Umbilical cord (tissue), 2 donors: ENCODE measurements around the gene UAP1L1. TPM values are rescaled to one million over a fixed set of nuclear protein-coding genes. Genes with fewer than 3 reads are reported as not detected.

Source experiments
- DNase-seq: peaks from one replicate; pipeline ENCODE4 v3.0.0-alpha.2; 2015; ENCODE audit warnings: low spot score
- total RNA-seq: library from RNA; depleted of rRNA; stranded (reverse); fragments of >200 nt; gene quantifications from one replicate; pipeline ENCODE4 v1.2.3, GENCODE V29; 2014; ENCODE audit warnings: low replicate concordance; ENCODE audit not compliant: insufficient read depth

Gene UAP1L1
- total RNA-seq, 1 donor from 2014 or later, result 8.2 TPM

- DNase-seq, result no peak
Measured at GRCh38 chr9:137041124-137041523, 36.2 kb upstream of the UAP1L1 start.

GRCh38 chr9:137042751-137043727 is 34.3 kb upstream of the UAP1L1 start:
- no peak for DNase-seq

GRCh38 chr9:137044037-137044436 is 33.3 kb upstream of the UAP1L1 start:
- DNase-seq, result no peak

- no peak for DNase-seq
Measured at GRCh38 chr9:137044502-137045177, 32.7 kb upstream of the UAP1L1 start.

DNA sequence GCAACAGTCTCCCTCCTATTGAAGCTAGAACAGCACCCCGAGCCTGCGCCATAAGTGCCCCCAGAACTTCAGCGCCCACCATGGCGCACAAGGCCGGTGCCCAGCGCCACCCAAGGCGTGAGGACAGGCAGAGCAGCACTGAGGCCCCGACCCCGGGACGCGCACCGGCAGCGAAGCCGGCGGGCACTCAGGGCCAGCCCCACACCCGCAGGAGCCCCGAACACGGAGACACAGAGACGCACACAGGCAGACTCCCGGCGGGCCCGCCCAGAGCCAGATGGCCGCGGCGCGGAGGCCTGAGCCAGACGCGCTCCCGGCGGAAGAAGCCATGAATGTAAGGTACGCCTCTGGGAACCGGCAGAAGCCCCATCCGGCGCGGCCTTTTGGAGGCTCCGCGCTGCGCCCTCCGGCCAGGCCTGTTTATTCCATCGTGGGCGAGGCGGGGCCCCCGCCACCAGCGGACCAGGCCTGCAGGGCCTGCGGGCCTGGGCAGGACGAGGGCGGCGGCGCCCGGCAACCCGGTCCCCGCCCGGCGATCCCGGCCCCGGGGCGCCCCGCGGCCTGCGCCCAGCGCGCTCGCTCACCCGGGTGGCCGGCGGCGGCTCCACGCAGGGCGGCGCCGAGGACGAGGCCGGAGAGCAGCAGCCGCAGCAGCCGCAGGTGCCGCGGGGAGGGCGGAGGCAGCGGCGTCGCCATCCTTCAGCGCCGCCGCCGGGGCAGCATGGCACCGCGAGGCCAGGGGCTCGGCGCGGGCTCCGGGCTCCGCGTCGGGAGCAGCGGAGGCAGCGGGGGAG is 31.8 kb upstream of the UAP1L1 start:
- no peak for DNase-seq

- peak; percentile 76 for DNase-seq
Measured at GRCh38 chr9:137046088-137046787, 31.1 kb upstream of the UAP1L1 start, which contains the start of gene NPDC1. Gene NPDC1, minus strand, starts transcription at chr9:137046177. Its CDS starts 188 bp downstream, at chr9:137045989.

- no peak for DNase-seq
Measured at GRCh38 chr9:137048655-137049543, 28.4 kb upstream of the UAP1L1 start.

GRCh38 chr9:137049544-137050449 is 27.5 kb upstream of the UAP1L1 start:
- DNase-seq, result no peak

- no peak for DNase-seq
Measured at GRCh38 chr9:137050570-137050969, 26.7 kb upstream of the UAP1L1 start.

DNA sequence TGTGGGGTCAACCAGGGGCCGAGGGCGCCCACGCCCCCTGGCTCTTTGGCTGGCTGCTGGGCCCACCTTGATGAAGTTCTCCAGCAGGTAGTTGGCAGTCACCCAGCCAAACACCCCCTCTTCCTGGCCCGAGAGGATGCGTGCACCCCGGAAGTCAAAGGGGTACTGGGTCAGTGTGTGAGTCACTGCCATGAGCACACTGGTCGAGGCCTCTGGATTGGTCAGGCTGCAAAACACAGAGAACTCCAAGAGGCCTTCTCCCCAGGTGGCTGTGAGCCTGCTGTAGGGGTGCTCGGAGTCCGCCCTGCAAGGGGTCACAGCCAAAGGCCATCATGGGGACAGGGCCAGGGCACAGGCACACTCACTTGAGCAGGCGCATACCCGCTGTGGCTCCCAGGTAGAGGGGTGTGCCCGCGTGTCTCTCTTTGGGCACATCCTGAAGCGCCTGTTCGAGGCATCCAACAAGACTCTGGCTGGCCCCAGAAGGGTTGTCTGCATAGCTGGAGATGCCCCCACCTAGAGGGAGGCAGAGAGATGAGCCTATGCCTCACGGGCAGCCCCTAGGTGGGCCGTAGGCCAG is 26.1 kb upstream of the UAP1L1 start:
- no peak for DNase-seq

DNA sequence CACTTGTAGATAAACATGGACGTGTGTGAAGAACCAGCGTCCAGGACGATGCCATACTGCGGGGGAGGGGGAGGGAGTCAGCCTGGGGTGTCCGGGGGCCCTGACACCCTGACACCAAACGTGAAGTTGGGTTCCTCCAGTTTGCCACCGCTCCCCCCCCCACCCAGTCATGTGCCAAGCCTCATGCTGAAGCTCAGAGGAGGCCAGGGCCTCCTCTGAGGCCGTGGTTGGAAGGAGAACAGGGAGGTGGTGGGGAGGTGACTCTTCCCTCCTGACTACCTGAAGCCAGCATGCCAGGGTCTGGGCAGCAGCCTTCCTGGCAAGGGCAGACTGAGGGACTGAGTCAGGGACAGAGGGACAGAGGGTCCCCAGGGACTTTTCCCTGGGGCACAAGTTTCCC is 25.0 kb upstream of the UAP1L1 start:
- no peak for DNase-seq

- no peak for DNase-seq
Measured at GRCh38 chr9:137052998-137053943, 24.0 kb upstream of the UAP1L1 start.

- DNase-seq, result no peak
Measured at GRCh38 chr9:137053944-137054931, 23.1 kb upstream of the UAP1L1 start, which contains the start of gene ENTPD2. Gene ENTPD2, minus strand, starts transcription at chr9:137054061. Its CDS starts 64 bp downstream, at chr9:137053997.

GRCh38 chr9:137054932-137055384 is 22.4 kb upstream of the UAP1L1 start:
- DNase-seq, result no peak

GRCh38 chr9:137055385-137056364 is 21.6 kb upstream of the UAP1L1 start:
- peak; percentile 99 for DNase-seq
